HepG2 (cell line): ENCODE measurements around the gene ZNF117. TPM values are rescaled to one million over a fixed set of nuclear protein-coding genes. Genes with fewer than 3 reads are reported as not detected.
A peak's percentile ranks its signal among the peaks of the same experiment; 100 is the strongest.

Experiments used
- AGO2 ChIP-seq: fragments of 200-400 bp; formaldehyde crosslinking; optimal IDR thresholded peaks from 2 replicates; pipeline ENCODE3; 2017; ENCODE audit warnings: mild to moderate bottlenecking, low read depth, low read length, moderate library complexity
- KMT2A ChIP-seq: sonication (generic); formaldehyde crosslinking; IDR thresholded peaks from 2 replicates; pipeline ENCODE4 v1.4.0; 2020; ENCODE audit warnings: missing genetic modification reagents
- SP4 ChIP-seq: sonication (generic); formaldehyde crosslinking; IDR thresholded peaks from 2 replicates; pipeline ENCODE4 v1.8.1; 2023; ENCODE audit warnings: mild to moderate bottlenecking, missing genetic modification reagents
- ZFY ChIP-seq: sonication (generic); formaldehyde crosslinking; IDR thresholded peaks from 2 replicates; pipeline ENCODE4 v1.4.0; 2020; ENCODE audit warnings: missing genetic modification reagents
- ZNF780A ChIP-seq: sonication (generic); formaldehyde crosslinking; IDR thresholded peaks from 2 replicates; pipeline ENCODE4 v1.8.0; 2022; ENCODE audit warnings: mild to moderate bottlenecking, missing genetic modification reagents, moderate library complexity
- polyA plus RNA-seq, 8 experiments: library from polyadenylated mRNA; depleted of rRNA in 3 of 8; stranded (reverse) in 7 of 8; unstranded in 1 of 8; fragments of >200 nt; fragmentation: Illumina TruSeq in 4 of 8; extraction: Trizol in 4 of 8; gene quantifications; 2 replicates each; pipeline versions ENCODE4 v1.2.1 to v1.2.3, GENCODE V29; 2011 to 2016; ENCODE audit warnings: low read depth in 4 of 8, missing spikeins in 1 of 8, mixed read lengths in 1 of 8; ENCODE audit not compliant: insufficient read depth in 1 of 8
- total RNA-seq, 5 experiments: library from RNA; depleted of rRNA; stranded (reverse); fragments of >200 nt; fragmentation: Illumina TruSeq; extraction: Trizol; gene quantifications; 2 replicates each; pipeline ENCODE4 v1.2.3, GENCODE V29; 2016; ENCODE audit warnings: low read depth in 1 of 5
- TF ChIP-seq, protein P1 (sequence below): sonication (generic); formaldehyde crosslinking; IDR thresholded peaks from 2 replicates; pipeline ENCODE4 v1.5.1; 2020; ENCODE audit warnings: mild to moderate bottlenecking, missing genetic modification reagents, moderate library complexity
- TF ChIP-seq, protein P2 (sequence below), 2 experiments: IDR thresholded peaks; 2 replicates each; pipeline ENCODE4 v1.6.1; 2011 to 2012; ENCODE audit warnings: low read length in 2 of 2, borderline replicate concordance in 1 of 2, low read depth in 1 of 2, mild to moderate bottlenecking in 1 of 2, moderate library complexity in 1 of 2
- TF ChIP-seq, protein P3 (sequence below): sonication (generic); formaldehyde crosslinking; IDR thresholded peaks from 2 replicates; pipeline ENCODE4 v1.4.0; 2020; ENCODE audit warnings: mild to moderate bottlenecking, missing genetic modification reagents

ZNF117 gene
- total and polyA plus RNA-seq, 2 of the 13 experiments (the other 11 are each of a cell fraction or from before 2014, with no cell fraction given), result 6.6 to 20.0 TPM

DNA sequence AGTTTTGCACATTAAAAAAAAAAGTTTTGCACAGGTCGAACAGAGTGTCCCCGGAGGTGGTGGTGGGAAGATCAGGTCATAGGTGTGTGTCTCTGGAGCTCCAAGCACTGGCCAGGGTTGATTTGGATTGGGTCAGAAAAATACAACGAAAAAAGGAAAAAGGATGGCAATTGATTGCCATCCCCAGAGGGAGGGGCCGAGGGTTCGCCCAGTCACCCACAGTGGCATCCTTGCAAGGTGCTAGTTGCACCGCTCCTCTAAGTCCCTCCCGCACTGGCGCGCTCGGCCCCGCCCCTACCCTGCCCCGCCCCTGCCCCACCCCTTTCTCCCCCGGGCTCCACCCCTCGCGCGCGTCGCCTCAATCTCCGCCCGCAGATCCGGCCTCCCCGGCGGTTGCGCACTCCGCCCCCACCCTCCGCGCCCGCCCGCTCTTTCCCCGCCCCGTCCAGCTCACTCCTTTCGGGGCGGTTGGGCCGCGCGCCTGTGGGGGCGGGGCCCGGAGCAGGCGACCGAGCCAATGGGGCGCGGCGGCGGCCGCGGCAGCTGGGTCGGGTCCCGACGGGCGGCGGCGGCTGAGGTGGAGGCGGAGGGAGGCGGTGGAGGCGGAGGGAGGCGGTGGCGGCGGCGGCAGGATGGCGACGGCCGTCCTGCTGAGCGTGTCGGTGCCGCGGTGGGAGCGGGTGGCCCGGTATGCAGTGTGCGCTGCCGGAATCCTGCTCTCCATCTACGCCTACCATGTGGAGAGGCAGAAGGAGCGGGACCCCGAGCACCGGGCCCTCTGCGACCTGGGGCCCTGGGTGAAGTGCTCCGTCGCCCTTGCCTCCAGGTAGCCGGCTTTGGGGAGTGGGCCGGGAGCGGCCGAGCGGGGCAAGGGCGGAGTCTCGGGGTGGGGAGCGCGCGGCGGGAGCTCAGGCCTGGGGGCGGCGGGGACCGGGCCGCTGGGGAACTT, 47.2 kb upstream of the ZNF117 start (continued):
- TF ChIP-seq, protein P1, sequence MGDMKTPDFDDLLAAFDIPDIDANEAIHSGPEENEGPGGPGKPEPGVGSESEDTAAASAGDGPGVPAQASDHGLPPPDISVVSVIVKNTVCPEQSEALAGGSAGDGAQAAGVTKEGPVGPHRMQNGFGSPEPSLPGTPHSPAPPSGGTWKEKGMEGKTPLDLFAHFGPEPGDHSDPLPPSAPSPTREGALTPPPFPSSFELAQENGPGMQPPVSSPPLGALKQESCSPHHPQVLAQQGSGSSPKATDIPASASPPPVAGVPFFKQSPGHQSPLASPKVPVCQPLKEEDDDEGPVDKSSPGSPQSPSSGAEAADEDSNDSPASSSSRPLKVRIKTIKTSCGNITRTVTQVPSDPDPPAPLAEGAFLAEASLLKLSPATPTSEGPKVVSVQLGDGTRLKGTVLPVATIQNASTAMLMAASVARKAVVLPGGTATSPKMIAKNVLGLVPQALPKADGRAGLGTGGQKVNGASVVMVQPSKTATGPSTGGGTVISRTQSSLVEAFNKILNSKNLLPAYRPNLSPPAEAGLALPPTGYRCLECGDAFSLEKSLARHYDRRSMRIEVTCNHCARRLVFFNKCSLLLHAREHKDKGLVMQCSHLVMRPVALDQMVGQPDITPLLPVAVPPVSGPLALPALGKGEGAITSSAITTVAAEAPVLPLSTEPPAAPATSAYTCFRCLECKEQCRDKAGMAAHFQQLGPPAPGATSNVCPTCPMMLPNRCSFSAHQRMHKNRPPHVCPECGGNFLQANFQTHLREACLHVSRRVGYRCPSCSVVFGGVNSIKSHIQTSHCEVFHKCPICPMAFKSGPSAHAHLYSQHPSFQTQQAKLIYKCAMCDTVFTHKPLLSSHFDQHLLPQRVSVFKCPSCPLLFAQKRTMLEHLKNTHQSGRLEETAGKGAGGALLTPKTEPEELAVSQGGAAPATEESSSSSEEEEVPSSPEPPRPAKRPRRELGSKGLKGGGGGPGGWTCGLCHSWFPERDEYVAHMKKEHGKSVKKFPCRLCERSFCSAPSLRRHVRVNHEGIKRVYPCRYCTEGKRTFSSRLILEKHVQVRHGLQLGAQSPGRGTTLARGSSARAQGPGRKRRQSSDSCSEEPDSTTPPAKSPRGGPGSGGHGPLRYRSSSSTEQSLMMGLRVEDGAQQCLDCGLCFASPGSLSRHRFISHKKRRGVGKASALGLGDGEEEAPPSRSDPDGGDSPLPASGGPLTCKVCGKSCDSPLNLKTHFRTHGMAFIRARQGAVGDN (CRISPR knock-in tag), result peak; percentile 55
- no peak for TF ChIP-seq ZNF780A (CRISPR knock-in tag)
- peak; percentile 77; the same call in 1 of the 2 replicates for TF ChIP-seq SP4
- TF ChIP-seq, protein P2, sequence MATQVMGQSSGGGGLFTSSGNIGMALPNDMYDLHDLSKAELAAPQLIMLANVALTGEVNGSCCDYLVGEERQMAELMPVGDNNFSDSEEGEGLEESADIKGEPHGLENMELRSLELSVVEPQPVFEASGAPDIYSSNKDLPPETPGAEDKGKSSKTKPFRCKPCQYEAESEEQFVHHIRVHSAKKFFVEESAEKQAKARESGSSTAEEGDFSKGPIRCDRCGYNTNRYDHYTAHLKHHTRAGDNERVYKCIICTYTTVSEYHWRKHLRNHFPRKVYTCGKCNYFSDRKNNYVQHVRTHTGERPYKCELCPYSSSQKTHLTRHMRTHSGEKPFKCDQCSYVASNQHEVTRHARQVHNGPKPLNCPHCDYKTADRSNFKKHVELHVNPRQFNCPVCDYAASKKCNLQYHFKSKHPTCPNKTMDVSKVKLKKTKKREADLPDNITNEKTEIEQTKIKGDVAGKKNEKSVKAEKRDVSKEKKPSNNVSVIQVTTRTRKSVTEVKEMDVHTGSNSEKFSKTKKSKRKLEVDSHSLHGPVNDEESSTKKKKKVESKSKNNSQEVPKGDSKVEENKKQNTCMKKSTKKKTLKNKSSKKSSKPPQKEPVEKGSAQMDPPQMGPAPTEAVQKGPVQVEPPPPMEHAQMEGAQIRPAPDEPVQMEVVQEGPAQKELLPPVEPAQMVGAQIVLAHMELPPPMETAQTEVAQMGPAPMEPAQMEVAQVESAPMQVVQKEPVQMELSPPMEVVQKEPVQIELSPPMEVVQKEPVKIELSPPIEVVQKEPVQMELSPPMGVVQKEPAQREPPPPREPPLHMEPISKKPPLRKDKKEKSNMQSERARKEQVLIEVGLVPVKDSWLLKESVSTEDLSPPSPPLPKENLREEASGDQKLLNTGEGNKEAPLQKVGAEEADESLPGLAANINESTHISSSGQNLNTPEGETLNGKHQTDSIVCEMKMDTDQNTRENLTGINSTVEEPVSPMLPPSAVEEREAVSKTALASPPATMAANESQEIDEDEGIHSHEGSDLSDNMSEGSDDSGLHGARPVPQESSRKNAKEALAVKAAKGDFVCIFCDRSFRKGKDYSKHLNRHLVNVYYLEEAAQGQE (IDR thresholded peaks at IDR 0.05; ENCODE audit: borderline replicate concordance in 1 of 2, low read depth in 1 of 2, low read length in 2 of 2), result peak in 1 of 2 experiments; percentile 41; a peak in 1 of 4 replicates
- TF ChIP-seq KMT2A, result peak; percentile 7; the same call in 1 of the 2 replicates
- peak; percentile 71 for TF ChIP-seq ZFY (CRISPR knock-in tag)
- peak; percentile 48 for TF ChIP-seq AGO2
- TF ChIP-seq, protein P3, sequence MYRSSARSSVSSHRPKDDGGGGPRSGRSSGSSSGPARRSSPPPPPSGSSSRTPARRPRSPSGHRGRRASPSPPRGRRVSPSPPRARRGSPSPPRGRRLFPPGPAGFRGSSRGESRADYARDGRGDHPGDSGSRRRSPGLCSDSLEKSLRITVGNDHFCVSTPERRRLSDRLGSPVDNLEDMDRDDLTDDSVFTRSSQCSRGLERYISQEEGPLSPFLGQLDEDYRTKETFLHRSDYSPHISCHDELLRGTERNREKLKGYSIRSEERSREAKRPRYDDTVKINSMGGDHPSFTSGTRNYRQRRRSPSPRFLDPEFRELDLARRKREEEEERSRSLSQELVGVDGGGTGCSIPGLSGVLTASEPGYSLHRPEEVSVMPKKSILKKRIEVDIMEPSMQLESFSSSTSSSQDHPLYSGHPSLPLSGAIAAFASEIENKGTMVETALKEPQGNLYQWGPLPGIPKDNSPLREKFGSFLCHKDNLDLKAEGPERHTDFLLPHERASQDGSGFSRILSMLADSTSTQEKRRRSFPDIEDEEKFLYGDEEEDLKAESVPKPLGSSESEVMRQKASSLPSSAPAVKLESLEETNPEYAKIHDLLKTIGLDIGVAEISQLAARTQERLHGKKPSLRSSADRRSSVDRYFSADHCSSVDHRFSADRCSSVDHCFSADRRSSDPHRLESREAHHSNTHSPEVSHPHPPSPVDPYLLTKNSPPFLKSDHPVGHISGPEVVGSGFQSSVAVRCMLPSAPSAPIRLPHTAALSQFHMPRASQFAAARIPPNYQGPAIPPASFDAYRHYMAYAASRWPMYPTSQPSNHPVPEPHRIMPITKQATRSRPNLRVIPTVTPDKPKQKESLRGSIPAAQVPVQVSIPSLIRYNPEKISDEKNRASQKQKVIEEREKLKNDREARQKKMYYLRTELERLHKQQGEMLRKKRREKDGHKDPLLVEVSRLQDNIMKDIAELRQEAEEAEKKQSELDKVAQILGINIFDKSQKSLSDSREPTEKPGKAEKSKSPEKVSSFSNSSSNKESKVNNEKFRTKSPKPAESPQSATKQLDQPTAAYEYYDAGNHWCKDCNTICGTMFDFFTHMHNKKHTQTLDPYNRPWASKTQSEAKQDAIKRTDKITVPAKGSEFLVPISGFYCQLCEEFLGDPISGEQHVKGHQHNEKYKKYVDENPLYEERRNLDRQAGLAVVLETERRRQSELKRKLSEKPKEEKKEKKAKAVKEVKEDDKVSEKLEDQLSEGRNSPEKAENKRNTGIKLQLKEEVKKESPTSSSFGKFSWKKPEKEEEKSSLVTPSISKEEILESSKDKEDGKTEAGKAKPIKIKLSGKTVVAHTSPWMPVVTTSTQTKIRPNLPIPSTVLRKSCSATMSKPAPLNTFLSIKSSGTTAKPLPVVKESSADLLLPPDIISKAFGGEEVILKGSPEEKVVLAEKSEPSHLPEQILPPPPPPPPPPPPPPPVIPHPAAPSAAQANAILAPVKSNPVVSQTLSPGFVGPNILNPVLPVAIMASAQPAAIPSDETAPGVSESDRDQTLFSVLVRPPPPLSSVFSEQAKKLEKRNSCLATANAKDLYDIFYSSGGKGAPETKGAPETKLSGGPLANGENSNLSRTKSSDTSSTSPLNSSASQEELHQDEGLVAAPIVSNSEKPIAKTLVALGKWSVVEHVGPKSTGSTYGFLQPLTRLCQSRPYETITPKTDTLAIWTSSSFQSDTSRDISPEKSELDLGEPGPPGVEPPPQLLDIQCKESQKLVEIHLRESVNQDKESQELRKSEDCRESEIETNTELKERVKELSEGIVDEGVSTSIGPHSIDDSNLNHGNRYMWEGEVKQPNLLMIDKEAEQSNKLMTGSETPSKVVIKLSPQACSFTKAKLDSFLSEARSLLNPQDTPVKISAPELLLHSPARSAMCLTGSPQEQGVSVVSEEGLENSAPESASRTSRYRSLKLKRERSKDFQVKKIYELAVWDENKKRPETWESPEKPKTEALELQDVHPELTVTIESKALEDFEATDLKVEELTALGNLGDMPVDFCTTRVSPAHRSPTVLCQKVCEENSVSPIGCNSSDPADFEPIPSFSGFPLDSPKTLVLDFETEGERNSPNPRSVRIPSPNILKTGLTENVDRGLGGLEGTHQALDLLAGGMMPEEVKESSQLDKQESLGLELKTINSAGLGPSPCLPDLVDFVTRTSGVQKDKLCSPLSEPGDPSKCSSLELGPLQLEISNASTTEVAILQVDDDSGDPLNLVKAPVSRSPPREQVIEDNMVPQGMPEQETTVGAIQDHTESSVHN (CRISPR knock-in tag), result no peak
- TF ChIP-seq, all 625 proteins: peak for 30
